Left lung (tissue), 10 donors: Measurements from ENCODE around the gene F7. TPM values are rescaled to one million over a fixed set of nuclear protein-coding genes. Genes with fewer than 3 reads are reported as not detected.

Experiments
- ATAC-seq: fragments of 200-7000 bp; cut with Tn5 transposase; one replicate; pipeline ENCODE4 v1.9.1; 2020; ENCODE audit warnings: moderate library complexity
- DNase-seq, 4 donors: peaks; one replicate each; pipeline ENCODE4 v3.0.0-alpha.2; 2013 to 2020
- H3K27ac ChIP-seq, 2 donors: fragments of 200-600 bp; sonication (generic) in 1 of 2; one replicate each; pipeline versions ENCODE4 v1.5.0 to v1.8.0; 2020 to 2021
- H3K27me3 ChIP-seq, 2 donors: fragments of 200-600 bp; sonication (generic) in 1 of 2; one replicate each; pipeline versions ENCODE4 v1.5.0 to v1.8.0; 2020 to 2021
- H3K36me3 ChIP-seq, 2 donors: fragments of 200-600 bp; sonication (generic) in 1 of 2; one replicate each; pipeline versions ENCODE4 v1.5.0 to v1.8.0; 2020 to 2021
- H3K4me1 ChIP-seq, 2 donors: fragments of 200-600 bp; one replicate each; pipeline ENCODE4 v1.8.0; 2021
- H3K4me3 ChIP-seq, 2 donors: fragments of 200-600 bp; sonication (generic) in 1 of 2; one replicate each; pipeline versions ENCODE4 v1.5.0 to v1.8.0; 2020 to 2021; ENCODE audit warnings: mild to moderate bottlenecking in 1 of 2
- H3K9me3 ChIP-seq, 2 donors: fragments of 200-600 bp; sonication (generic) in 1 of 2; one replicate each; pipeline versions ENCODE4 v1.5.0 to v1.8.0; 2020 to 2021
- intact Hi-C, 2 donors: fragments of 100-400 bp; cut with DNase I; formaldehyde crosslinking; loops; one replicate each; pipeline versions ENCODE4 v1.11.2 to v1.14.2; 2022
- polyA plus RNA-seq, 6 donors: library from polyadenylated mRNA; unstranded; fragments of 120-200 nt; gene quantifications; one replicate each; pipeline ENCODE4 v1.2.1, GENCODE V29; 2013; ENCODE audit not compliant: insufficient read length in 6 of 6
- total RNA-seq, 2 donors: library from RNA; stranded (reverse); fragmentation: NEBNext Ultra II Directional; extraction: Animal tissue kit (Norgen Biotek cat#: 25700); gene quantifications; one replicate each; pipeline ENCODE4 v1.2.1, GENCODE V29; 2021
- TF ChIP-seq, protein P1 (sequence below), 2 donors: fragments of 200-600 bp; sonication (generic) in 1 of 2; IDR thresholded peaks; one replicate each; pipeline versions ENCODE4 v1.5.0 to v1.8.0; 2021; ENCODE audit warnings: antibody characterized with exemption in 2 of 2
- donor health status: DM: no; HTN: yes; CAD: no.
- donor health status: DM: no; HTN: no; CAD: no.

F7 gene
- total and polyA plus RNA-seq, 8 donors, result 0.46 to 1.0 (median 0.89) TPM; not detected in 2

DNA sequence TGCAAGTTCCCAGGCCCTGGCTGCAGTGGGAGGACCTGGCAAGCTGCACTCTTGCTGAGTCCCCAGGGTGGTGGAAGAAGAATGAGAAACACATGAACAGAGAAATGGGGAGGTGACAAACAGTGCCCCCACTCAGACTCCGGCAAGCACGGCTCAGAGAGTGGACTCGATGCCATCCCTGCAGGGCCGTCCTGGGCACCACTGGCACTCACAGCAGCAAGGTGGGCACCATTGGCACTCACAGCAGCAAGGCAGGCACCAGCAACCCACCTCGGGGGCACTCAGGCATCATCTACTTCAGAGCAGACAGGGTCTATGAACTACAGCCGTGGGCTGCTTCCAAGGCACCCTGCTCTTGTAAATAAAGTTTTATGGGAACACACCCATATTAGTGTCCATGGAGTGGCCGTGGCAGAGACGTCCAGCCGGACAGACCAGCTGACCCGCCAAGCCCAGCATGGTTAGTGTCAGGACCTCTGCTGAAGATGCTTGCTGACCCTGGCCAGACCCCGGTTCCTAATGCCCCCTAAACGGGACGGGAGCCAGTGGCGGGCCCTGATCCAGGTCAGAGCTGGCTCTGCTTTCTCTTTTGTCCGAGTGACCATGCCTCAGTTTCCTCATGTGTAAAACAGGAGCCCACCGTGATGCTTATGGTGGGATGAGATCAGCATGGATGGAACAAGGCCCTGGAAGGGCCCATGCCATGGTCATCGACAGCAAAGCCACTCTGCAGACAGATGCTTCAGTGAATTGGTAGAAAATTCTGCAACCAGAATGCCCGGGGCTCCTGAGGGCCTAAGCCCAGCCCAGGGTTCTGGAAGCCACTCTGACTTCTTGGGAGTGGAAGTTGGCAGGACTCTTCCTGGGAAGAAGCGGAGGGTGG lies 14.9 kb downstream of the F7 start:
- intact Hi-C loops, result no loop called here
- no peak for ATAC-seq
- H3K4me1 ChIP-seq, result no peaks in the 10 kb centered on the region
- peak in 1 of 4 donors; percentile 48 for DNase-seq
- no peak overlapping the region for H3K27ac ChIP-seq
- H3K36me3 ChIP-seq, result no peaks in the 10 kb centered on the region
- no peaks in the 10 kb centered on the region for H3K9me3 ChIP-seq
- TF ChIP-seq, protein P1, sequence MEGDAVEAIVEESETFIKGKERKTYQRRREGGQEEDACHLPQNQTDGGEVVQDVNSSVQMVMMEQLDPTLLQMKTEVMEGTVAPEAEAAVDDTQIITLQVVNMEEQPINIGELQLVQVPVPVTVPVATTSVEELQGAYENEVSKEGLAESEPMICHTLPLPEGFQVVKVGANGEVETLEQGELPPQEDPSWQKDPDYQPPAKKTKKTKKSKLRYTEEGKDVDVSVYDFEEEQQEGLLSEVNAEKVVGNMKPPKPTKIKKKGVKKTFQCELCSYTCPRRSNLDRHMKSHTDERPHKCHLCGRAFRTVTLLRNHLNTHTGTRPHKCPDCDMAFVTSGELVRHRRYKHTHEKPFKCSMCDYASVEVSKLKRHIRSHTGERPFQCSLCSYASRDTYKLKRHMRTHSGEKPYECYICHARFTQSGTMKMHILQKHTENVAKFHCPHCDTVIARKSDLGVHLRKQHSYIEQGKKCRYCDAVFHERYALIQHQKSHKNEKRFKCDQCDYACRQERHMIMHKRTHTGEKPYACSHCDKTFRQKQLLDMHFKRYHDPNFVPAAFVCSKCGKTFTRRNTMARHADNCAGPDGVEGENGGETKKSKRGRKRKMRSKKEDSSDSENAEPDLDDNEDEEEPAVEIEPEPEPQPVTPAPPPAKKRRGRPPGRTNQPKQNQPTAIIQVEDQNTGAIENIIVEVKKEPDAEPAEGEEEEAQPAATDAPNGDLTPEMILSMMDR (IDR thresholded peaks at IDR 0.05), result no peak
- no peaks in the 10 kb centered on the region for H3K27me3 ChIP-seq
- H3K4me3 ChIP-seq, result no peak overlapping the region

DNA sequence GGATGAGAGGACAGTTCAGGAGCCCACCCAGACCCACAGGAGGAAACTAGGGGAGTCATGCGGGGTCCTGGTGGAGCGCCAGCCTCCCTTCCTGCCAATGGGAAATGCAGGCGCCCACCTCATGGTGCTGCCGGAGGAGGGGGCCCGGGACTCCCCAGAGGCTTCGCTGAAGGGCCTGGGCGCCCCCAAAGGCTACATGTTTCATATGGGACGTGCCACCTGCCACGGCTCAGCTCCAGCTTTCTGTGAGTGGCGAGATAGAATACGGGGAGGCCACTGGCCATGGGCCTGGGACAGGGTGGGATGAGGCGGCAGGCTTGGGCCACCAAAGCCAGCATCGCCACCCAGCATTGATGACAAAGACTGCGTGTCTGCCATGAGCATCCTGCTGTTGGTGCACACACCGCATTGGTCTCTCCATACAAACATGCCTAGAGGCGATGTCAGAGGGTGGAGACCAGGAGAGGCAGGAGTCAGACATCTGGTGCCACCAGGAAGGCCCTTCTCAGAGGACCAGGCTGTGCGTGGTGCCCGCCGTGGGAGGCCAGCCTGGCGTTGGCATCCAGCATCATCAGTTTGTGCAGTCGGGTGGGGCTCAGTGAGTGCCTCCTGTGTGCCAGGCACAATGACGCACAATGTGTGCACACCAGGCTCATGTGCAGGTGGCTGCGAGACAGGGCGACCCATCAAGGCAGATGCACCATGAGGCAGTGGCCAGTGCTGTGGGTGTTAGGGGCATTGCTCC lies 15.8 kb downstream of the F7 start:
- intact Hi-C loops, result no loop called here
- Histone ChIP-seq H3K36me3 (no peaks in the 10 kb centered on the region), H3K9me3 (no peaks in the 10 kb centered on the region), H3K4me3 (no peak overlapping the region), H3K27ac (no peak overlapping the region), H3K27me3 (no peaks in the 10 kb centered on the region), H3K4me1 (no peaks in the 10 kb centered on the region)
- ATAC-seq (no peak), DNase-seq (peak in 2 of 4 donors; percentile 20 to 49)
- TF ChIP-seq, protein P1 (IDR thresholded peaks at IDR 0.05), result no peak

DNA sequence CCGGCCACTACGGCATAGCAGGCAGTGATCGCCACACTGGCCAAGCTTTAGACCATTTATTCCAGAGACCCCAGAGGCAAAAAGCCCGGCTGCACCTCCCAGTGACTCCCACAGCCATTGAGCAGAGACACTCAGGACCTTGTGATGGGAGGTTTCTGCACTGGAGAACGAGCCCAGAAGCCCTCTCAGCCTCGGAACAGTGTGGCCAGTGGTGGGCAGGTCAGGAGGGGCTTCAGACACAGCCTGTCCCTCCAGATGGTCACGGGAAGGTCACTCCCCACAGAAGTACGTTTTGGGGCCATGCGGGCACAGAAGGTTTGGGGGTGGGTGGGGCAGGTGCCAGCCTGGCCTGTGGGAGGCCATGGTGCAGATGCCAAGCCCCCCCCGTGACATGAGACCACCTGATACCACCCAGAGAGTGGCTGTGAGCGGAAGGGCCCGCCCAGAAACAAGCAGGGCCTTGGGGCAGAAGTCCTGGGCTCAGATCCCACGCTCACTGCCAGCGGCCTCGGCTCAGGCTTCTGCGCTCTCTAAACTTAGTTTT lies 16.4 kb downstream of the F7 start:
- Histone ChIP-seq H3K36me3 (no peaks in the 10 kb centered on the region), H3K9me3 (no peaks in the 10 kb centered on the region), H3K27me3 (no peaks in the 10 kb centered on the region), H3K4me3 (no peak overlapping the region), H3K4me1 (no peaks in the 10 kb centered on the region), H3K27ac (peak overlapping the region in 1 of 2 donors; percentile 26)
- TF ChIP-seq, protein P1 (IDR thresholded peaks at IDR 0.05), result no peak
- DNase-seq (peak in 2 of 4 donors; percentile 40 to 56), ATAC-seq (no peak)
- intact Hi-C loops, result no loop called here

DNA sequence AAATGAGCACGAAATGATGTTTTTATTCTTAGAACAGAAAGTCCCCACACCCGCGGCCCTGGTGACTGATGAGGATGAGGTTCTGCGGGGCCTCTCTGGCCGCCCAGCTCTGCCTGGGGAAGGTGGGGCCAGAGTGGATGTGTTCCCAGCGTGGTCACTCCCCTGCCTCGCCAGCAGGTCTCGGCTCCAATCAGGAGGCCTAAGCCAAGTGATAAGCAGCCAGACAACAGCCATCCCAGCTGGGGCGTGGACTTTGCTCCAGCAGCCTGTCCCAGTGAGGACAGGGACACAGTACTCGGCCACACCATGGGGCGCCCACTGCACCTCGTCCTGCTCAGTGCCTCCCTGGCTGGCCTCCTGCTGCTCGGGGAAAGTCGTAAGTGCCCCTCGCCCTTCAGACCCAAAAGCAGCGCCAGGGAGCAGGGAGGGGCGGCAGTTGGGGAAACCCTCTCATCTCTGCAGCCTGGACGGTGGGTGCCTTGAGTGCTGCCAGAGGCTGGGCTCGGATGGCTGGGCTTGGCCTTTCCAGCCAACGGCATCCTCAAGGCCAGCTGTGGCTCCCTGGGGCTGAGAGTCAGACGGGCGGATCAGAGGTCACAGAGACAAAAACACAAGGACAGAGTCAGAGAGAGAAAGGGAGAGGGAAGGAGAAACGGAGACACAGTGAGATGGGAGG lies 17.1 kb downstream of the F7 start, which contains the start of gene F10:
Gene F10, plus strand, starts transcription at position 250 of the 676 bp plus-strand sequence. Its CDS starts 57 bp downstream, at position 307.
- peak within 1 kb of the TSS in 1 of 2 donors; percentile 26 for H3K27ac ChIP-seq
- DNase-seq (peak; percentile 41 to 83 (median 72)), ATAC-seq (peak; percentile 75)
- H3K4me1 ChIP-seq, result no peaks in the 10 kb centered on the region
- intact Hi-C loops, result no loop called here
- TF ChIP-seq, protein P1 (IDR thresholded peaks at IDR 0.05), result no peak
- no peaks in the 10 kb centered on the region for H3K36me3 ChIP-seq
- H3K27me3 ChIP-seq, result peaks cover 0 to 2% of the 10 kb centered on the region in 2 donors
- no peak within 1 kb of the TSS for H3K4me3 ChIP-seq
- no peaks in the 10 kb centered on the region for H3K9me3 ChIP-seq
